Activated naive CD4-positive, alpha-beta T cell treated with anti-CD3 and anti-CD28 coated beads, Interleukin-2, amount 50 U/mL, for 72 hours (primary cell): ENCODE data around the gene GCSAM. TPM values are rescaled to one million over a fixed set of nuclear protein-coding genes. Genes with fewer than 3 reads are reported as not detected.
A peak's percentile ranks its signal among the peaks of the same experiment; 100 is the strongest.

ENCODE experiments used
- ATAC-seq, 2 donors: fragments of 150-1000 bp; cut with Tn5 transposase; 2 replicates each; pipeline ENCODE4 v1.10.0; 2021; ENCODE audit warnings: mild to moderate bottlenecking in 2 of 2, moderate library complexity in 2 of 2
- DNase-seq, 2 donors: peaks; one replicate each; pipeline ENCODE4 v3.0.0; 2021 to 2022; ENCODE audit warnings: low spot score in 2 of 2
- H3K27ac Mint-ChIP-seq, 2 donors: one replicate each; pipeline ENCODE4 v1.8.0; 2022; ENCODE audit warnings: mild to moderate bottlenecking in 2 of 2, mixed read lengths in 2 of 2
- H3K36me3 Mint-ChIP-seq, 2 donors: one replicate each; pipeline ENCODE4 v1.8.0; 2022; ENCODE audit warnings: mixed read lengths in 2 of 2
- H3K9me3 Mint-ChIP-seq, 2 donors: one replicate each; pipeline ENCODE4 v1.8.0; 2022; ENCODE audit warnings: mixed read lengths in 2 of 2
- total RNA-seq, 2 donors: library from RNA; stranded (reverse); gene quantifications; one replicate each; pipeline ENCODE4 v1.2.3, GENCODE V29; 2022

Gene GCSAM, protein sequence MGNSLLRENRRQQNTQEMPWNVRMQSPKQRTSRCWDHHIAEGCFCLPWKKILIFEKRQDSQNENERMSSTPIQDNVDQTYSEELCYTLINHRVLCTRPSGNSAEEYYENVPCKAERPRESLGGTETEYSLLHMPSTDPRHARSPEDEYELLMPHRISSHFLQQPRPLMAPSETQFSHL
- 10 to 100 TPM in 1 of 2 donors, 1 to 10 TPM in 1; 5.2 to 23.7 TPM for total RNA-seq

DNA sequence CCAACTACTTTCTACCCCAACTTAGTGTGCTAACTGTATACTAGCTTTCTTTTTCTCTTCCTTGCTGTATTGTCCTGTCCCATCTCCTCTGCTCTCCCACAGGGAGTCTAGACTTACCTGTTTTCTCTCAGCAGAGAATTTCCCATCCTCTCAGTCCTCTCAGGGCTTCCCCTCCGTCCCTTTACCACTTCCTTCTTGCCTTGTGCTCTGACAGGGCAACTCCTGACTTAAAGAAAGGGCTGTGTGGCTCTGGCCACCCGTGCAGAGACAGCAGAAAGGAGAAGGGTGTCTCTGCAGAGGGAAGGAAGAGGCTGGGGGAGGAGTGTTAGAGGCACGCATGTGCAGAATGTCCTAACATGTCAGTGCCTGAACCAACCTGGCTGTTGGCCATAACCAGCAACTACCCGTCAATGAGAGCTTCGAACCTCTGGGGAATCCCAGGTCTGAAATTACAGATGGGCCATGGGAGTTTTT lies at the start of gene GCSAM:
TSS of gene GCSAM (minus strand) at position 274 of the 474 bp plus-strand sequence. CDS start at position 146, 128 bp downstream.
- peak; percentile 60 to 71 for DNase-seq
- no peaks in the 10 kb centered on the region for H3K9me3 Mint-ChIP-seq
- ATAC-seq: peak; percentile 79 to 88
- peaks cover 0 to 14% of the 10 kb centered on the region in 2 donors for H3K36me3 Mint-ChIP-seq
- peak within 1 kb of the TSS; percentile 75 to 87 for H3K27ac Mint-ChIP-seq

DNA sequence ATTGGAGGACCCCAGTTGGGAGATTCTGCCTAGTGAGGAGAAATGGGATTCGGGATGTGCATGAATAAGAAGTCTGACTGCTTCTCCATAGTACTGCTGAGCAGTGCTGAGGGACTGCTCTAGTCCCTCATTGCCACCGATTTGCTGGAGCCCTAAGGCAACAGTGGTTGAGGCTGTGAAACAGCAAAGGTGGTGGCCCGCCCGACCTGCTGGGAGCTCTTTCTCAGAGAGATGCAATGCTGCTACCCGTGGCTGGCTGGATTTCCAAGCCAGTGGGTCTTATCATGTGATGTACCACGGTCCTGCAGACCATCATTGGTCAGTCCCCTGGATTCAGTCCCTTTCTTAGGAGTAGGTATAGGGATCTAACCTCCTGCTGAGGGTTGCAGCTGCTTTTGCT lies 42.6 kb upstream of the GCSAM start:
- no peak for ATAC-seq
- H3K36me3 Mint-ChIP-seq: no peaks in the 10 kb centered on the region
- H3K9me3 Mint-ChIP-seq: peaks cover 0 to 4% of the 10 kb centered on the region in 2 donors

DNA sequence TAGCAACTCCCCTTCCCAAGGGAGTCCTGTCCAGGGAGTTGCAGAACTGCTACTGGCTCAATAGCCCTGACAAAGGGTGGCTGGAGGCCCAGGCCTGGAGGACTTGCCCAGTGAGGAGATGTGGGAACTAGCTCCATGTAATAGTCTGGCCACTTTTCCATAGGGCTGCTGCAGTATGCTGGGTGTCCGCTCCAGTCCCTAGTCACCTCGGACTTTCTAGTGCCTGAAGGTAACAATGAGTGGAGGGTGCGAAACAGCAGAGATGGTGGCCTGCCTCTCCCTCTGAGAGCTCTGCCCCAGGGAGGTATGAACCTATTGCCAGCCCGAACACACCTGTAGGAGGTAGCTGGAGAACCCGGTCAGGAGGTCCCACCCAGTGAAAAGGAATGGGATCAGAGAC lies 42.0 kb upstream of the GCSAM start:
- Mint-ChIP-seq H3K36me3 (no peaks in the 10 kb centered on the region), H3K9me3 (peaks cover 0 to 4% of the 10 kb centered on the region in 2 donors), H3K27ac (no peak overlapping the region)
- ATAC-seq (no peak), DNase-seq (no peak)

More for the DNA sequence above, 42.6 kb upstream of the GCSAM start:
- DNase-seq: no peak
- H3K27ac Mint-ChIP-seq: no peak overlapping the region

DNA sequence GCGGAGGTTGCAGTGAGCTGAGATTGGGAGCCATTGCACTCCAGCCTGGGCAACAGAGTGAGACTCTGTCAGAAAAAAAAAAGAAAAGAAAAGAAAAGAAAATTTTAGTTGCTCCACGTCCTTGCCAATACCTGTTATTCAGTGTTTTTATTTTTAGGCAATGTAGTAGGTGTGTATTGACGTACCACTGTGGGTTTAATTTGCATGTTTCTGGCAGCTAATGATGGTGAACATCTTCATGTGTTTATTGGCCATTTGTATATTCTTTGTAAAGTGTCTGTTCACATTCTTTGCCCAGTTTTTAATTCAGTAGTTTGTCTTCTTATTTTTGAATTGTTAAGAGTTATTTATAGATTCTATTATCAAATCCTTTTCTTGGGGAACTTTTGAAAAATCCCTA lies 38.1 kb upstream of the GCSAM start:
- no peak for ATAC-seq
- peaks cover 2 to 3% of the 10 kb centered on the region in 2 donors for H3K9me3 Mint-ChIP-seq

DNA sequence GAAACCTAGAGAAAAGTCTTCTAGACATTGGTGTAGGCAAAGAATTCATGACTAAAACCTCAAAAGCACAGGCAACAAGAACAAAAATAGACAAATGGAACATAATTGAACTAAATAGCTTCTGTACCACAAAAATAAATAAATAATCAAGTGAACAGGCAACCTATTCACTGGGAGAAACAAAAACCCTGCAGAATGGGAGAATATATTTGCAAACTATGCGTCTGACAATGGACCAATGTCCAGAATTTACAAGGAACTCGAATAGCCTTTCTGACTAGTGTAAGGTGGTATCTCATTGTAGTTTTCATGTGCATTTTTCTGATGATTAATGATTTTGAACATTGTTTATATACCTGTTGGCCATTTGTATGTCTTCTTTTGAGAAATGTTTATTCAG lies 37.0 kb upstream of the GCSAM start:
- ATAC-seq: no peak
- DNase-seq: no peak
- H3K27ac Mint-ChIP-seq: no peak overlapping the region
- peaks cover 4% of the 10 kb centered on the region in 2 donors for H3K9me3 Mint-ChIP-seq
- H3K36me3 Mint-ChIP-seq: peaks cover 5 to 10% of the 10 kb centered on the region in 2 donors

More for the DNA sequence above, 38.1 kb upstream of the GCSAM start:
- no peak for DNase-seq
- Mint-ChIP-seq H3K36me3 (peaks cover 3% of the 10 kb centered on the region in 2 donors), H3K27ac (no peak overlapping the region)

DNA sequence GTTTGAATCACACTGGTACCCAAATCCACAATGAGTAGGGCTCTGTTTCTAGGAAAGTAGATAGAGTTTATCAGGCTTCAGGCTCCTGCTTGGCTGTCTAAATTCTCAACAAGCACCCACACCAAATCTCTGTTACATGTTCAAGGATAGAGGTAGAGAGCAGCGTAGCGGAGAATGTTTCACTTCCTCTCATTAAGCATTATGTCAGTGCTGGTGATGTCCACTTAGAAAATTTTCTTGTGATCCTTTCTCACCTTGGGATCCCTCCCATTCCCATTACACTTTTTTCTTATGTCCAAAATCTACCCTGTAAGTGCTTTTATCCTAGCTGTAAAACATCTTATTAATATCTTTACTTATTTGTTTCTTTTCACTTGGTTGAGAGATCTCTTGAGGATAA lies 34.7 kb upstream of the GCSAM start:
- peaks cover 8 to 10% of the 10 kb centered on the region in 2 donors for H3K9me3 Mint-ChIP-seq
- ATAC-seq (no peak), DNase-seq (no peak)
- H3K27ac Mint-ChIP-seq: no peak overlapping the region
- peaks cover 5 to 15% of the 10 kb centered on the region in 2 donors for H3K36me3 Mint-ChIP-seq

DNA sequence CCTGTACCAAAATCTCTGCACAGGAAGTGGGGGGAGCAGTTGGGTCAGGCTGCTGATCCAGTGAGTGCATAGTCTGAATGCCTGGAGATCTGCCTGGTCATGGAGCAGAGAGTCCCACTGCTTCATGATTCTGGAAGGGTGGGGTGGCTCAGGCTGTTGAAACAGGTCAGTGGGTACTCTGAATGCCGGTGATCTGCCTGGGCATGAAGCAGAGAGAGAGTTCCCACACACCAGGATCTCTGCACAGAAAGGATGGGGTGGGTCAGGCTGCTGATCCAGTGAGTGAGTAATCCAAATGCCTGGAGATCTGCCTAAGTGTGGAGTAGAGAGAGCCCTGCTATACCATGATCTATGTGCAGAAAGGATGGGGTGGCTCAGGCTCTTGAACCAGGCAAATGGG lies 16.1 kb upstream of the GCSAM start:
- no peak for DNase-seq
- Mint-ChIP-seq H3K9me3 (peaks cover 20 to 25% of the 10 kb centered on the region in 2 donors), H3K36me3 (peaks cover 33 to 45% of the 10 kb centered on the region in 2 donors), H3K27ac (no peak overlapping the region)
- ATAC-seq: no peak

DNA sequence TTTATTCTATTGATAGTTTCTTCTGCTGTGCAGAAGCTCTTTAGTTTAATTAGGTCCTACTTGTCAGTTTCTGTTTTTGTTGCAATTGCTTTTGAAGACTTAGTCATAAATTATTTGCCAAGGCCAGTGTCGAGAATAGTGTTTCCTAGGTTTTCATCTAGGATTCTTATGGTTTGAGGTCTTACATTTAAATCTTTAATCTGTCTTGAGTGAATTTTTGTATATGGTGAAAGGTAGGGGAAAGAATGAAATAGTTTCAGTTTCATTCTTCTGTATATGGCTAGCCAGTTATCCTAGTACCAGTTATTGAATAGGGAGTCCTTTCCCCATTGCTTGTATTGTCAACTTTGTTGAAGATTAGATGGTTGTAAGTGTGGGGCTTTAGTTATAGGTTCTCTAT lies 10.6 kb upstream of the GCSAM start:
- peak overlapping the region in 1 of 2 donors; percentile 44 for H3K27ac Mint-ChIP-seq
- ATAC-seq (peak; percentile 51 to 56), DNase-seq (no peak)
- peaks cover 24 to 35% of the 10 kb centered on the region in 2 donors for H3K36me3 Mint-ChIP-seq
- H3K9me3 Mint-ChIP-seq: peaks cover 12 to 20% of the 10 kb centered on the region in 2 donors

DNA sequence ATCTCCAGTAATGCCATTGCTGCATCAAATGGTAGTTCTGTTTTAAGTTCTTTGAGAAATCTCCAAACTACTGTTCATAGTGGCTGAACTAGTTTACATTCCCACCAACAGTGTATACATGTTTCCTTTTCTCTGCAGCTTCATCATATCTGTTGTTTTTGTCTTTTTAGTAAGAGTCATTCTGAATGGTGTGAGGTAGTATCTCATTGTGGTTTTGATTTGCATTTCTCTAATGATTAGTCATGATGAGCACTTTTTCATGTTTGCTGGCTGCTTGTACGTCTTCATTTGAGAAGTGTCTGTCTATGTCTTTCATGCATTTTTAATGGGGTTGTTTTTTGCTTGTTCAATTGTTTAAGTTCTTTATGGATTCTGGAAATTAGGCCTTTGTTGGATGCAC lies 10.2 kb upstream of the GCSAM start:
- Mint-ChIP-seq H3K36me3 (peaks cover 23 to 33% of the 10 kb centered on the region in 2 donors), H3K9me3 (peaks cover 12 to 20% of the 10 kb centered on the region in 2 donors), H3K27ac (peak overlapping the region in 1 of 2 donors; percentile 44)
- ATAC-seq: peak; percentile 76 to 93
- DNase-seq: no peak

DNA sequence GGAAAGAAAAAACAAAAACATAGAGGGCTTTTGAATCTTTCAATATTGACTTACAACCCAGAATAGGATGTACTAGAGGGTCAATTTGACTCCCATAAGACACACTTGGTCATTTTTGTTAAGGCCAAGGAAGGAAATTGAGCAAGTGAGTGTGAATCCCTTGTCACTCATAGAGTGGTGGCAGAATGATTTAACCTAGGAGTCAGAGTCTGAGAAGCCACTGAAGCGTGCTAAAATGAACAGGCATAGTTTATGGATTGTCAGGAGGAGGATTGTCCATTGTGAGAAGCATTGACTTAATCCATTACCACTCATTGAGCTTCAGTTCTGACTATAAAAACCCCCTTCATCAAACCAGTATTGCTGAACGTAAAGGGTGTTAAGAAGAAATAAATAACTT lies 8.2 kb upstream of the GCSAM start:
- H3K27ac Mint-ChIP-seq: no peak overlapping the region
- H3K36me3 Mint-ChIP-seq: peaks cover 13 to 15% of the 10 kb centered on the region in 2 donors
- no peak for DNase-seq
- no peak for ATAC-seq
- peaks cover 4 to 13% of the 10 kb centered on the region in 2 donors for H3K9me3 Mint-ChIP-seq

DNA sequence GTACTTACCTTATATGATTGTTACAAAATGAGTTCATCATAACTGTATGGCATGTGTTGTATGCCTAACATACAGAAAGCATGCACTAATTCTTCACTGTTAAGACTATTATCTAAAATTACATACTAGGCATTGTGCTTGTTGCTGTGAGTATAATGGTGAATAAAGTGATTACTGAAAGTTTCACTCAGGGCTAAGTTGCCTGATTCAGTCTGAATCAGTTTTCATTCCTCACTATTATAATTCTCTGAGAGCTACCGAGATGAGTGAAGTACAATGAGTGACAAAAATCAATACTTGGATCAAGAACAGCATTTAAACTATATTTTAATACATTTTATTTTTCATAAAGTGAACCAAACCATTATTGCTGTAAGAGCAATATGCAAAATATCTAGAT lies 7.5 kb upstream of the GCSAM start:
- peaks cover 6 to 8% of the 10 kb centered on the region in 2 donors for H3K36me3 Mint-ChIP-seq
- H3K27ac Mint-ChIP-seq: peak overlapping the region in 1 of 2 donors; percentile 76
- peaks cover 0 to 6% of the 10 kb centered on the region in 2 donors for H3K9me3 Mint-ChIP-seq
- ATAC-seq (peak in 1 of 2 donors; percentile 60), DNase-seq (no peak)

DNA sequence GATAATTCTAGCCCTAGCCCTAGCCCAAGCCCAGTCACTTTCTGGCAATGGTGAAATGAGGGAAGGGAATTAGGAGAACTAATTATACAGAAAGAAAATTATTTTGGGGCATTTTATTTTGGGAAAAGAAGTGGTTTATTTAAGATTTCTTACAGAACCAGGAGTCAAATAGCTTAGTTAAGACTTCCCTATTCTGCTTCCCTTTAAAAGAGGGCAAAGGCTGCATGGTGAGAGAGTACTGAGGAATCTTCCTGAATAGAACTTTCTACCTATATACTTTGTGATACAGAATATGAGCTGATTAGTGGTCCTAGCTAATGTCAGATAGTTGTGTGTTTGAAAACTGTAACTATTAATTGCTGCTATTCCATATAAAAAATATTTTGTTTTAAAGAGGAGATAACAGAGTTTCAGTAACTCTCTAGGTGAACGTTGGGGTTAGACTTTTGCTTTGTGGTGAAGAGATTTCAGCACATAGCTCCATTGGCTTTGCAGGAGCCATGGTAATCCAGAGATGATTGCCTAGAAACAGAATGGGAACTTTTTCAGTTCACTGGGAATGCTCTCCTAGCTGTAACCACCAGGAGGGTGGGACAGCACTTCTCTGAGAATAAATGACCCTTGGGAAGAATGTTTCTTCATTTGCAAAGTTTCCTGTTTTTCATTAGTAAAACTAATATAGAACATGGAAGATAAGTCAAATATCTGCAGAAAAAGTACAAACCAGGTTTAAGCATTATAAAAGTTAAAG lies 5.3 kb upstream of the GCSAM start:
- H3K9me3 Mint-ChIP-seq: no peaks in the 10 kb centered on the region
- no peak for ATAC-seq
- no peak for DNase-seq
- no peaks in the 10 kb centered on the region for H3K36me3 Mint-ChIP-seq
- H3K27ac Mint-ChIP-seq: no peak overlapping the region

DNA sequence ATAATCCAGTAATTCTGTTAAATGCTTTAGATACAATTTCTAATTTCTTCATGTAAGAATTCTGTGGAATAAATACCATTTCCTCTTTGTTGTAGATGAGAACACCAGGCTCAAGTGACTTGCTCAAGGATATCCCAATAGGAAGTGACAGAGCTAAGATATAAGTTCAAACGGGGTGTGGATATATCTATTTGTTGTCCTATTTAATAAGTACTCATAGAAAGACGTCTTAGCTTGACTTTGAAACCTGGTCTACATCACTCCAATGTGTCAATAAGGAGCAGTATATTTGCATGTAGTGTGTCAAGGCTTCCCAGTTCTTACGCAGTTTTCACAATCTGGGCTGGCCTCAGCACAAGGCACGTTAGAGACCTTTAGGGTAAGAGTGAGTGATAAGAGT lies 4.7 kb upstream of the GCSAM start:
- no peaks in the 10 kb centered on the region for H3K36me3 Mint-ChIP-seq
- no peaks in the 10 kb centered on the region for H3K9me3 Mint-ChIP-seq
- H3K27ac Mint-ChIP-seq: no peak overlapping the region
- ATAC-seq: no peak
- DNase-seq: no peak

DNA sequence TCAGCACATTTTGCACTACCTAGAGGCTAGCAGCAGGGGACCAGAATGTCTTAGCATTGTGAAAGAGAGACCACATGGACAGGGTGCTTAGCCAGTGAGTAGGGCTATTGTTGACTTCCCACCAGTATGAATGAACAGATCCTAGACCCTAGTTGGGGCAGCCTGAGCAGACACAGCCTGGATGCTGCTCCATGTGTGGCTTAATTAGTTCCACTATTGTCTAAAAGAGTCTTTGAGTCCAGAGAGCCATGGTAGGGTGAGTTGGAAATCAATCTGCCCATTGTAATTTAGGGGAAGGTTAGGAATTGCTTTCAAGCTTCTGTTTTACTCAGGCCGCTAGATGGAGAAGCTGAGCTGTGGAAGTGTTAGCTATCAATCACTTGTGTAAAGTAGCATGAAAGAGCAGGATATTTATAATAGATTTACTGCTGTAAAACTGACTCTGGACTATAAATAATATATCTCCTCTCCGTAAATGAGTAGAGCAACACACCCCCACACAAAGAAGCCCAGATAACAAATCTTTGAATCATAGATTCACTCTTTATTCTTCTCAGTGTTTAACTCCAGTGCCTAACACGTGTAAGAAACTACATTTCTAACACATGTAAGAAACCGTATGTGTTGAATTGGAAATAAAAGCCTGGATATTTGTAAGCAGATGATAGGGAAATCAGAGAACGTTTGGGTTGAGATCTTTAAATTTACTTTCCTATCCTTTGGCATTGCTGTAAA lies 4.1 kb upstream of the GCSAM start:
- Mint-ChIP-seq H3K36me3 (no peaks in the 10 kb centered on the region), H3K9me3 (no peaks in the 10 kb centered on the region), H3K27ac (peak overlapping the region in 1 of 2 donors; percentile 11)
- no peak for DNase-seq
- ATAC-seq: no peak

DNA sequence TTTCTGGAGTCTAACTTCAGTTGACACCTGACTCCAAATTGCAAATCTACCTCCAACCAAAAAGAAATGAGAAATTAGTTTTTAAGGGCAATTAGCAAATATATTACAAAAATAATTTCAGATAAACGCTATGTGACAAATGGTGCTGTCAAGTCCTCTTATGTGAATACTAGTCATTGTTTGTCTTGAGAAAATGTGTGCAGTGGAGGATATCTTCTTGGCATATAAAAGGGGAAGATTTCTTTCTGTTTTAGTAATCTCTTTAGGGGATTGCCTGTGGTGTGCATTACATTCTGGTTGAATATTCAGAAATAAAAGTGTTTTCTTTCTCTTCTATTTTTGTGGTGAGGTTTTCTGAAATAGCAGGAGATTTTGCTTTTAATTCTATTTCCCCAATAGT lies 3.0 kb upstream of the GCSAM start:
- Mint-ChIP-seq H3K36me3 (no peaks in the 10 kb centered on the region), H3K27ac (peak overlapping the region in 1 of 2 donors; percentile 11), H3K9me3 (no peaks in the 10 kb centered on the region)
- DNase-seq (no peak), ATAC-seq (no peak)

DNA sequence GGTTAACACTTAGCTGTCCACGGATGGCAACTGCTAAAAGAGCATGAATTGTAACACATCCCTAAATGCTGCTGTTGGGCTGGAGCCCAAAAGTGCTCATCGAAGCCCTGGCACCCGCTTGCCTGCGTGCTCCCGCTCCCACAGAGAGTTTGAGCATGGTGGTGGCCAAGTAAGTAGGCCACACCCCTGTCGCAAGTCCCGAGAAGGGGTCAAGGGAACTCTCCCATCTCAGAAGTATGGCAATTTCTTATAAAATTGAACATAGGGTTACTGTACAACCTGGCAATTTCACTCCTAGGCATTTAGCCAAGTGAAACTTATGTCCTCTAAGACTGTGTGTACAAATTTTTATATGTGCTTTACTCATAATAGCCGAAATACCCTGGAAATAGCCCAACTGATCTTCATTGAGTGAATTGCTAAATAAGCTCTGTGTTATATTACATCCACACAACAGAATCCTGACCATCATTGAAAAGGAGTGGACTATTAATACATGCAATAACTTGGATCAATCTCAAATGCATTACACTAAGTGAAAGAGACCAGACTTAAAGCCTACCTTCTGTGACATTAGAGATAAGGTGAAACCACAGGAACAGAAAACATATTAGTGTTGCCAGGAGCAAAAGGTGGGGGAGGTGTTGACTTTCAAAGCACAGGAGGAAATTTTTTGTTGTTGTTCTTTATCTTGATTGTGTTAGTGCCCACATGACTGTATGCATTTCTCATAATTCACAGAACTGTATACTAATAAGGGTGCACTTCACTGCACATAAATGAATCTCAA lies 1.5 kb upstream of the GCSAM start:
- ATAC-seq: peak in 1 of 2 donors; percentile 52

More for the DNA sequence above, 1.5 kb upstream of the GCSAM start:
- Mint-ChIP-seq H3K27ac (peak overlapping the region; percentile 33 to 87), H3K36me3 (peaks cover 0 to 14% of the 10 kb centered on the region in 2 donors), H3K9me3 (no peaks in the 10 kb centered on the region)
- DNase-seq: no peak
